ENCODE data around the gene KIAA1328.
A peak's percentile ranks its signal among the peaks of the same experiment; 100 is the strongest.
"Not testable (repeated sequence)": the region's sequence is repeated elsewhere in the genome, so short reads cannot be mapped to it uniquely, and the experiment has no call there.

KIAA1328 gene

DNA sequence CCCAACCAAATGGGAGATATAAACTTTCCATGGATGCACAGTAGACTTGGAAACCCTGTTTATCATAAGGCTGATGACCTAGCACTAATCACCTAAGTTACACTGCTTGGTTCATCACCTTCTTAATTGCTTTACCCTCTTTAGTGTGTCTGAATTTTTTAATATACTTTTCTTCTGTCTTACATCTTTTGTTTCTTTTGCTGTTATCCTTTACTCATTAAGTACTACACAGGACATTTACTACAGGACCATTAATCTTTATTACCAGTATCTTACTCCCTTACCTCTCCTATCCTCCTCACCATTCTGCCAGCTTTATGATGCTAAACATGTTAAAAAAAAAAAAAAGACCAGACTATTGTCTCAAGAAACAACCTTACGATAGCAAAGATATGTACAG, 333.6 kb downstream of the KIAA1328 start:
- DNase-seq (ENCODE audit: low read depth): no peak
- no peak for TF ChIP-seq CTCF (IDR thresholded peaks at IDR 0.05; ENCODE audit: insufficient read depth, low read depth, low read length, missing control alignments)
- H3K4me3 ChIP-seq (ENCODE audit: low read length): no peak overlapping the region

DNA sequence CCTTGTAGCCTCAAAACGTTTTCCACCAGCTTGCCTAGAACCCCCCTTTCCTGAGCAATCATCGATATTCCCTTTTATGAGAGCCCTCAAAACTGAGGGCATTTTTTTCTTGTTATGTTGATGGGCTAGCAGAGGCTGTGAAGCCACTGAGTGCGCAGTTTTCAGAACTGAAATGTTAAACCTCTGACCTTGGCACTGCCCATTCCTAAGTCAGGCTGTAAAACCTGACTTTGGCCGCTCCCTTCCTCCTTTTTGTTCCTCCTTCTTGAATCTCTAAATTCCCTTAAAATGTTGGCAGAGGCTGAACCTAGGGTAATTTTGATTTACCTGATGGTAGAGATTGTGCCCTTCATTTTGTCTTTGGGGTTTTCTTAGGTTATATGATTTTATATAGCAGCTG, 334.2 kb downstream of the KIAA1328 start:
- TF ChIP-seq CTCF (IDR thresholded peaks at IDR 0.05; ENCODE audit: insufficient read depth, low read depth, low read length, missing control alignments): no peak
- no peak overlapping the region for H3K4me3 ChIP-seq (ENCODE audit: low read length)
- no peak for DNase-seq (ENCODE audit: low read depth)

DNA sequence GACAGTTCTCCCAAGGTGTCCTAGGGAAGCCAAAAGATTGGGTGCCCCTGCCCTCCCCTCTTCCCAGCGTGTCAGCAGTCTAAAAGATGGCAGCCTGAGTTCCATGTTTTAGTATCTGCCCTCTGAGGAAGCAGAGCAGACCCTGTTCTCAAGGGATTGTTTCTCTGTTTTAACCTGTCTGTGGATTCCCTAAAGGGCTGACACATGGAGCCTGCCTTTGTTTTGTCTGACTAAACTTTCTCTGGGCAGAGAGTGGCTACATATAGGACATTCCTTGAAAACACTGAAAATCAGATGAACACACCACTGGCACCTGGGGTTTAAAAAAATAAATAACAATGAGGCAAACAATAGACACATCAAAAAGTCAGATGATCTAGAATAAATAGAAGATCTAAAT, 337.6 kb downstream of the KIAA1328 start:
- no peak overlapping the region for H3K4me3 ChIP-seq (ENCODE audit: low read length)
- DNase-seq (ENCODE audit: low read depth): peak; percentile 16
- no peak for TF ChIP-seq CTCF (IDR thresholded peaks at IDR 0.05; ENCODE audit: insufficient read depth, low read depth, low read length, missing control alignments)

- DNase-seq (ENCODE audit: low read depth); H3K4me3 ChIP-seq (ENCODE audit: low read length): not testable (repeated sequence)
Measured at GRCh38 chr18:37166966-37167365, 338.0 kb downstream of the KIAA1328 start.

- no peak for TF ChIP-seq CTCF (IDR thresholded peaks at IDR 0.05; ENCODE audit: insufficient read depth, low read depth, low read length, missing control alignments)
- DNase-seq (ENCODE audit: low read depth): no peak
- H3K4me3 ChIP-seq (ENCODE audit: low read length): no peak overlapping the region
Measured at GRCh38 chr18:37170984-37171383, 342.1 kb downstream of the KIAA1328 start.

- H3K4me3 ChIP-seq (ENCODE audit: low read length): no peak overlapping the region
- TF ChIP-seq CTCF (IDR thresholded peaks at IDR 0.05; ENCODE audit: insufficient read depth, low read depth, low read length, missing control alignments): no peak
- no peak for DNase-seq (ENCODE audit: low read depth)
Measured at GRCh38 chr18:37173384-37173783, 344.5 kb downstream of the KIAA1328 start.

DNA sequence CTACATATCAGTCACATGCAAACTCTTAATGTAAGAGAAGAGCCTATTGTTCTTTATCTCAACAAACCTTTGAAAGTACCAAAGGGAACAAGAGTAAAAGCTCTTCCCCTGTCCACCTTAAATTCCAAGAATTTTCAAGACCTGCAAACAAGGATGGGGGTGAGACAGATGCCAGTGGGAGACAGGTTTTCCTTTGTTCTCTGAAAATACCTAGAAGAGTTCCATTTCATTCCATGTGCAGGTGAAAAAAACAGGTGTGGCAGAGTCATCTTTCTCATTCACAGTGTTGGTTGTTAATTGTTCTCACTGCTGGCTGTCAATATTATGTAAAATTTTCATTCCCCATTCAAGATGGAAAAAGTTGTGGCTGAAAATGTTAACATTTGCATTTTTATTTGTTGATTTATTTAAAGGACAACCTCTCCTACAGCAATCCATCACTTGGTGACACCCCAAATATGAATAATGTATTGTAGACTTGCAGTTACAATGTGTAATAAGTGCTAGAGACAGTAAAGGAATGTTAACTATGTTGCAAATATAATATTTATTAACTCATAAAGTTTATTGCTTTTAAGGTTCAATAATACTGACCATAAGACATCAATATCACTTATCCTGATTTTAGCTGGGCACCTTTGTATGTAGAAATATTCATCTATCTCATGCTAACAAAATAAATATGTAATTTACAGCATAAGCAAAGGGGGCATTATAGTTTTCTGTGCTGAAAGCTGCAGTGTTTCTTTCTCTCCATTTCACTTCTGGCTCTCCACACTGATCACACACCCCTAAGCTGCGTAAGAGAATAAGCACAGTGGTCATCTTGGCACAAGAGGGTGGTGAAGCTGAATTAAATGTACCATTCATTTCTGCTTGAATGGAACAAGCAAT, 347.0 kb downstream of the KIAA1328 start:
- DNase-seq (ENCODE audit: low read depth): no peak
- TF ChIP-seq CTCF (IDR thresholded peaks at IDR 0.05; ENCODE audit: insufficient read depth, low read depth, low read length, missing control alignments): no peak
- H3K4me3 ChIP-seq (ENCODE audit: low read length): no peak overlapping the region
